Measurements from ENCODE around the gene FAM20A.

FAM20A gene

DNA sequence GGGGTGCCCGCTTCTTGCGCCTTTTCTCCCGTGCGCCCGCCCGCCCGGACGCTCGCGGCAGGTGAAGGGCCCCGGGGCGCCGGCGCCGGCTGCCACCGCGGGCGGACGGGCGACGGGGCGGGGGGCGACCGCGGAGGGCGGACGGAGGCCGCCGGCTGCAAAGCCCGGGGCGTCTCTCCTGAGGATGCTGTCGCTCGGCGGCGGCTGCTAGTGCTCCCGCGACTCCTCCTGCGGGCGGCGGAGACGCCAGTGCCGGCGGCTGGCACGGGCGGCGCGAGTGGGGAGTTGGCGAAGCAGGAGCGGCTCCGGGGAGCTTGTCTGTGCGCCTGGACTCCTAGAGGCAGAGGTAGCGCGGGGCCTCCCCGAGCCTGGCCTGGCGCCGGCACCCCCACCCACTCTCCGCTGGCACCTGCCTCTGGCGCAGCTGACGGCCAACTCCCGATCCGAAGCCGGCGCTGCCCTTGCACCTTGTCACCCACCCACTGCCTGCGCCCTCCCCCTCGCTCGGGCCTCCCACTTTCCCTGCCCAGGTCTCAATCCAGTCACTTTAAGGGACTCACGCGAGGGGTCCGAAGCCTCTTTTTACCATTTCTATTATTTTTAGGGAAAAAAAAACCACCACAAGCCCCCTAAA lies at the start of gene FAM20A:
TSS of gene FAM20A (minus strand) at position 437 of the 634 bp plus-strand sequence. CDS start 701 bp downstream, outside the sequence.
- no peaks in the 10 kb centered on the region for H3K9me3 Mint-ChIP-seq
- peak within 1 kb of the TSS in 2 of 3 experiments; percentile 75 to 87 for H3K27ac Mint-ChIP-seq
- H3K36me3 Mint-ChIP-seq (ENCODE audit: low read depth) = no peaks in the 10 kb centered on the region
- TF ChIP-seq, protein P1, sequence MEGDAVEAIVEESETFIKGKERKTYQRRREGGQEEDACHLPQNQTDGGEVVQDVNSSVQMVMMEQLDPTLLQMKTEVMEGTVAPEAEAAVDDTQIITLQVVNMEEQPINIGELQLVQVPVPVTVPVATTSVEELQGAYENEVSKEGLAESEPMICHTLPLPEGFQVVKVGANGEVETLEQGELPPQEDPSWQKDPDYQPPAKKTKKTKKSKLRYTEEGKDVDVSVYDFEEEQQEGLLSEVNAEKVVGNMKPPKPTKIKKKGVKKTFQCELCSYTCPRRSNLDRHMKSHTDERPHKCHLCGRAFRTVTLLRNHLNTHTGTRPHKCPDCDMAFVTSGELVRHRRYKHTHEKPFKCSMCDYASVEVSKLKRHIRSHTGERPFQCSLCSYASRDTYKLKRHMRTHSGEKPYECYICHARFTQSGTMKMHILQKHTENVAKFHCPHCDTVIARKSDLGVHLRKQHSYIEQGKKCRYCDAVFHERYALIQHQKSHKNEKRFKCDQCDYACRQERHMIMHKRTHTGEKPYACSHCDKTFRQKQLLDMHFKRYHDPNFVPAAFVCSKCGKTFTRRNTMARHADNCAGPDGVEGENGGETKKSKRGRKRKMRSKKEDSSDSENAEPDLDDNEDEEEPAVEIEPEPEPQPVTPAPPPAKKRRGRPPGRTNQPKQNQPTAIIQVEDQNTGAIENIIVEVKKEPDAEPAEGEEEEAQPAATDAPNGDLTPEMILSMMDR (IDR thresholded peaks at IDR 0.05; ENCODE audit: unreplicated experiment in 3 of 3) = no peak
- H3K27me3 Mint-ChIP-seq (ENCODE audit: low read depth) = peaks cover 74% of the 10 kb centered on the region
- H3K4me1 Mint-ChIP-seq = peaks cover 45% of the 10 kb centered on the region
- H3K4me3 Mint-ChIP-seq = peak within 1 kb of the TSS; percentile 75 to 85 (median 79)

DNA sequence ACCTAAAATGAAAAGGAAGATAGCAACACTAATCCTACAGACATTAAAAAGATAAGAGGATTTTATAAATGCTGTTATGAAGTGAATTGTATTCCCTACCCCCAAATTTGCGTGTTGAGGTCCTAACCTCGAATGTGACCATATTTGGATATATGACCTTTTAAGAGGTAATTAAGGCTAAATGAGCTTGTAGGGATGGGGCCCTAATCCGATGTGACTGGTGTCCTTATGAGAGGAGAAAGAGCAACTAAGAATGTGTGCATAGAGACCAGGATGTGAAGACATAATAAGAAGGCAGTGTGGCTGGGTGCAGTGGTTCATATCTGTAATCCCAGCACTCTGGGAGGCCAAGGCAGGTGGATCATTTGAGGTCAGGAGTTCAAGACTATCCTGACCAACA lies 48.2 kb upstream of the FAM20A start:
- Mint-ChIP-seq H3K27ac (no peak overlapping the region), H3K9me3 (peaks cover 9% of the 10 kb centered on the region), H3K4me1 (no peaks in the 10 kb centered on the region), H3K27me3 (ENCODE audit: low read depth) (no peaks in the 10 kb centered on the region), H3K36me3 (ENCODE audit: low read depth) (no peaks in the 10 kb centered on the region), H3K4me3 (no peak overlapping the region)
- TF ChIP-seq, protein P1 (IDR thresholded peaks at IDR 0.05; ENCODE audit: unreplicated experiment in 3 of 3) = no peak

DNA sequence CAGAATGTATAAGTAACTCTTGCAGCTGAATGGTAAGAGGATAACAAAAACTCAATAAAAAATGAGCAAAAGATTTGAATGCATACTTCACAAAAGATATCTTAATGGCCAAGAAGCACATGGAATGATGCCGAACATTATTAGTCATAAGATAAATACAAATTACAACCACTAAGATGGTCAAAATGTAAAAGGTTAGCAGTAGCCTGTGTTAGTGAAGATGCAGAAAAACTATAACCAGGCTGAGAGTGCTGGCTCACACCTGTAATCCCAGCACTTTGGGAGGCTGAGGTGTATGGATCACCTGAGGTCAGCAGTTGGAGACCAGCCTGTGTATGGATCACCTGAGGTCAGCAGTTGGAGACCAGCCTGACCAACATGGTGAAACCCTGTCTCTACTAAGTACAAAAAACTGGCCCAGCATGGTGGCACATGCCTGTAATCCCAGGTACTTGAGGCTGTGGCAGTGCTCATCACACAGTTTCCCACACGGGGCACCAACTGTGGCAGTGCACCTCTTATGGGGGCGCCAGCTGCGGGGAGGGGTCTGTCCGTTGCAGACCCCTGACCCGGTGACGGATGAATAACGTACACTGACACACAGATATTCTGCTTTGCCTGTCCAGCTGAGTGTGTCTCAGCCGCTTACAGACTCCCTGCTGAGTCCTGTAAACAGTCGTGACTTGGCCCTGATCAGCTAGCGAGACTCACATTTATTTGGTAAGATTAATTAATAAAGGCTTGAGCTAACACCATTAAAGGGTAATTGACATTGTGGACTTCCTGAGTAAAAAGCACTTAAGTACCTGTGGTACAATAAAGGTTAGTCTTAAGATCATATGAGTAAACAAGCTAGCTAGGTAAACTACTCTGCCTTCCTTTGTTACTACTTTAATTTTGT lies 45.7 kb upstream of the FAM20A start:
- Mint-ChIP-seq H3K36me3 (ENCODE audit: low read depth) (no peaks in the 10 kb centered on the region), H3K9me3 (peaks cover 9% of the 10 kb centered on the region), H3K27me3 (ENCODE audit: low read depth) (no peaks in the 10 kb centered on the region), H3K4me3 (no peak overlapping the region), H3K4me1 (peaks cover 9% of the 10 kb centered on the region), H3K27ac (no peak overlapping the region)
- TF ChIP-seq, protein P1 (IDR thresholded peaks at IDR 0.05; ENCODE audit: unreplicated experiment in 3 of 3) = no peak

DNA sequence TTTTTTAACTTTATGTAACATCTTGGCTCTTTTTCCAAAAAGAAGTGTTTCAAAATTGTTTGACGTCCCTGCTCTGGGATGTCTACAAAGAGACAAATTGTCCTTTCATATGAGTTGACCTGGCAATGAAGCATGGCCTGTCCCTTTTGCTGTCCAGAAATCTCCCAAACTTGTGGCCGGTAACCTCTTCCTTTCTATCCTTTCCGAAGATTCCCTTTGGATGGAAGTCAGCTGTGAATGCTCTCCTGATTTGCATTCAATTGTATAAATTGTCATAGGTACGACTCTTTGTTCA lies 40.9 kb upstream of the FAM20A start:
- Mint-ChIP-seq H3K36me3 (ENCODE audit: low read depth) (no peaks in the 10 kb centered on the region), H3K27me3 (ENCODE audit: low read depth) (no peaks in the 10 kb centered on the region), H3K4me1 (peaks cover 21% of the 10 kb centered on the region), H3K9me3 (no peaks in the 10 kb centered on the region), H3K27ac (no peak overlapping the region), H3K4me3 (no peak overlapping the region)
- TF ChIP-seq, protein P1 (IDR thresholded peaks at IDR 0.05; ENCODE audit: unreplicated experiment in 3 of 3) = no peak

DNA sequence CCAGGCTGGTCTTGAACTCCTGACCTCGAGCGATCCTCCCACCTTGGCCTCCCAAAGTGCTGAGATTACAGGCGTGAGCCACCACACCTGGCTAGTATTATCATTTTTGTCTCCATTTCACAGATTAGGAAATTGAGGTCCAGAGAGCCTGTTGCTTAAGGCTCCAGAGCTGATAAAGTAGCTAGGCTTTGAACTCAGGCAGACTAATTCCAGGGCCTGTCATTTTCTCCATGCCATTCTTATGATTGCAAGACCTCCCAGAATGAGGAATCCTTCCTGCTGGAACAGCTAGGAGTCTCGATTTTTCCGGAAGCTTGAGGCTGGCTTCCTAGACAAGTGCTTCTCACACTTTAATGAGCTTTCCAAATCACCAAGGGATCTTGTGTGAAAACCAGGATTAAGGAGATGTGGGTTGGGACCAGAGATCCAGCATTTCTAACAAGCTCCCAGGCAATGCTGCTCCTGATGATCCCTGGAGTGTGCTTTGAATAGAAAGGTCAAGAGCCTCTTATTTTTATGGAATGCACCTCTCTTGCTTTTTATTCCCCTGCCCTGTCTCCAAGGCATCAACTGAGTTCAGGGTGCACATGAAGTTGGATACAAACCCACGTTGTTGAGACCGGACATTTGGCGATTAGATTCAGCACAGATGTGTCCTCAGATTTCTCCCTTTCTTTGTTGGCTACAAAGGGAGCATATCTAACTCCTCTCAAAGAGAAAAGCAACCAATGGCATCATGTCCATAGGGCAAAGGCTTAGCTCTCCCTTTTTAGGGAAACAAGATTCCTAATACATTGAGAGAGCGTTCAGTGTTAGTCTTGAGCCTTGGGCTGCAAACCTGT lies 40.3 kb upstream of the FAM20A start:
- TF ChIP-seq, protein P1 (IDR thresholded peaks at IDR 0.05; ENCODE audit: unreplicated experiment in 3 of 3) = no peak
- no peaks in the 10 kb centered on the region for H3K36me3 Mint-ChIP-seq (ENCODE audit: low read depth)
- no peak overlapping the region for H3K4me3 Mint-ChIP-seq
- no peaks in the 10 kb centered on the region for H3K9me3 Mint-ChIP-seq
- H3K27ac Mint-ChIP-seq = no peak overlapping the region
- peaks cover 21% of the 10 kb centered on the region for H3K4me1 Mint-ChIP-seq
- no peaks in the 10 kb centered on the region for H3K27me3 Mint-ChIP-seq (ENCODE audit: low read depth)

Measured in nephron (organoid).